ENCODE data around the gene PTPRT.
"Not testable (repeated sequence)": the region's sequence is repeated elsewhere in the genome, so short reads cannot be mapped to it uniquely, and the experiment has no call there.

The PTPRT gene

GRCh38 chr20:42914302-42914701 is 275.4 kb downstream of the PTPRT start:
- no peaks in the 10 kb centered on the region for H3K79me2 ChIP-seq (ENCODE audit: low read length)
- no peaks in the 10 kb centered on the region for H3F3A ChIP-seq (ENCODE audit: insufficient read depth, low read length)
- no peak overlapping the region for H3K27ac ChIP-seq (ENCODE audit: low read length)
- no peaks in the 10 kb centered on the region for H3K9me3 ChIP-seq (replicated peaks; ENCODE audit: insufficient read depth, low read length)
- H3K27me3 ChIP-seq (replicated peaks; ENCODE audit: insufficient read depth, low read length) = no peaks in the 10 kb centered on the region
- no peak overlapping the region for H2AFZ ChIP-seq (ENCODE audit: low read length)
- no peaks in the 10 kb centered on the region for H3K9me2 ChIP-seq (replicated peaks; ENCODE audit: insufficient read depth, low read length)
- no peak overlapping the region for H3K4me3 ChIP-seq (ENCODE audit: low read length)
- TF ChIP-seq EZH2phosphoT487 (IDR thresholded peaks at IDR 0.05; ENCODE audit: low read length) = no peak
- no peak for TF ChIP-seq CTCF (IDR thresholded peaks at IDR 0.05; ENCODE audit: low read length)
- no peak for TF ChIP-seq EZH2 (optimal IDR thresholded peaks at IDR 0.05; ENCODE audit: low read depth, low read length)
- no peaks in the 10 kb centered on the region for H3K36me3 ChIP-seq (replicated peaks; ENCODE audit: insufficient read depth, low read length)
- DNase-seq = no peak
- H3K4me2 ChIP-seq (ENCODE audit: low read depth, low read length) = no peak overlapping the region
- no peaks in the 10 kb centered on the region for H4K20me1 ChIP-seq (ENCODE audit: insufficient read depth, low read length)
- no peak overlapping the region for H3K9ac ChIP-seq (ENCODE audit: low read length)
- no peaks in the 10 kb centered on the region for H3K4me1 ChIP-seq (ENCODE audit: low read length)

GRCh38 chr20:42910808-42911207 is 278.9 kb downstream of the PTPRT start:
- not testable (repeated sequence) for H3K9me3 ChIP-seq (replicated peaks; ENCODE audit: insufficient read depth, low read length); H2AFZ ChIP-seq (ENCODE audit: low read length); H3K9me2 ChIP-seq (replicated peaks; ENCODE audit: insufficient read depth, low read length); H3F3A ChIP-seq (ENCODE audit: insufficient read depth, low read length); H3K4me3 ChIP-seq (ENCODE audit: low read length); H3K79me2 ChIP-seq (ENCODE audit: low read length); H3K36me3 ChIP-seq (replicated peaks; ENCODE audit: insufficient read depth, low read length); H3K9ac ChIP-seq (ENCODE audit: low read length); DNase-seq; H3K27me3 ChIP-seq (replicated peaks; ENCODE audit: insufficient read depth, low read length); H3K27ac ChIP-seq (ENCODE audit: low read length); H3K4me1 ChIP-seq (ENCODE audit: low read length); H4K20me1 ChIP-seq (ENCODE audit: insufficient read depth, low read length); H3K4me2 ChIP-seq (ENCODE audit: low read depth, low read length)

GRCh38 chr20:42907730-42908129 is 282.0 kb downstream of the PTPRT start:
- Histone ChIP-seq H3K27me3 (replicated peaks; ENCODE audit: insufficient read depth, low read length) (no peaks in the 10 kb centered on the region), H3K36me3 (replicated peaks; ENCODE audit: insufficient read depth, low read length) (no peaks in the 10 kb centered on the region), H3K4me2 (ENCODE audit: low read depth, low read length) (no peak overlapping the region), H3K79me2 (ENCODE audit: low read length) (no peaks in the 10 kb centered on the region), H3K9me2 (replicated peaks; ENCODE audit: insufficient read depth, low read length) (no peaks in the 10 kb centered on the region), H3K4me3 (ENCODE audit: low read length) (no peak overlapping the region), H2AFZ (ENCODE audit: low read length) (no peak overlapping the region), H3K9ac (ENCODE audit: low read length) (no peak overlapping the region), H3K9me3 (replicated peaks; ENCODE audit: insufficient read depth, low read length) (no peaks in the 10 kb centered on the region), H3K4me1 (ENCODE audit: low read length) (no peaks in the 10 kb centered on the region), H4K20me1 (ENCODE audit: insufficient read depth, low read length) (no peaks in the 10 kb centered on the region), H3F3A (ENCODE audit: insufficient read depth, low read length) (no peaks in the 10 kb centered on the region), H3K27ac (ENCODE audit: low read length) (no peak overlapping the region)
- DNase-seq = no peak
- no peak for TF ChIP-seq EZH2 (optimal IDR thresholded peaks at IDR 0.05; ENCODE audit: low read depth, low read length)
- TF ChIP-seq EZH2phosphoT487 (IDR thresholded peaks at IDR 0.05; ENCODE audit: low read length) = no peak
- no peak for TF ChIP-seq CTCF (IDR thresholded peaks at IDR 0.05; ENCODE audit: low read length)

- no peaks in the 10 kb centered on the region for H3F3A ChIP-seq (ENCODE audit: insufficient read depth, low read length)
- no peaks in the 10 kb centered on the region for H4K20me1 ChIP-seq (ENCODE audit: insufficient read depth, low read length)
- H3K9ac ChIP-seq (ENCODE audit: low read length) = no peak overlapping the region
- H3K27me3 ChIP-seq (replicated peaks; ENCODE audit: insufficient read depth, low read length) = no peaks in the 10 kb centered on the region
- H3K79me2 ChIP-seq (ENCODE audit: low read length) = no peaks in the 10 kb centered on the region
- no peak overlapping the region for H3K4me2 ChIP-seq (ENCODE audit: low read depth, low read length)
- H3K36me3 ChIP-seq (replicated peaks; ENCODE audit: insufficient read depth, low read length) = no peaks in the 10 kb centered on the region
- no peak for TF ChIP-seq CTCF (IDR thresholded peaks at IDR 0.05; ENCODE audit: low read length)
- TF ChIP-seq EZH2phosphoT487 (IDR thresholded peaks at IDR 0.05; ENCODE audit: low read length) = no peak
- no peak for TF ChIP-seq EZH2 (optimal IDR thresholded peaks at IDR 0.05; ENCODE audit: low read depth, low read length)
- DNase-seq = no peak
- no peak overlapping the region for H3K27ac ChIP-seq (ENCODE audit: low read length)
- H3K9me2 ChIP-seq (replicated peaks; ENCODE audit: insufficient read depth, low read length) = no peaks in the 10 kb centered on the region
- H3K4me1 ChIP-seq (ENCODE audit: low read length) = no peaks in the 10 kb centered on the region
- H3K4me3 ChIP-seq (ENCODE audit: low read length) = no peak overlapping the region
- H3K9me3 ChIP-seq (replicated peaks; ENCODE audit: insufficient read depth, low read length) = no peaks in the 10 kb centered on the region
- H2AFZ ChIP-seq (ENCODE audit: low read length) = no peak overlapping the region
Observed at GRCh38 chr20:42906120-42906519, 283.6 kb downstream of the PTPRT start.

Data from MM.1S (cell line).